ENCODE data around the gene PCDH15. TPM values are rescaled to one million over a fixed set of nuclear protein-coding genes. Genes with fewer than 3 reads are reported as not detected.

The PCDH15 gene
- total RNA-seq, result 9.2 TPM

DNA sequence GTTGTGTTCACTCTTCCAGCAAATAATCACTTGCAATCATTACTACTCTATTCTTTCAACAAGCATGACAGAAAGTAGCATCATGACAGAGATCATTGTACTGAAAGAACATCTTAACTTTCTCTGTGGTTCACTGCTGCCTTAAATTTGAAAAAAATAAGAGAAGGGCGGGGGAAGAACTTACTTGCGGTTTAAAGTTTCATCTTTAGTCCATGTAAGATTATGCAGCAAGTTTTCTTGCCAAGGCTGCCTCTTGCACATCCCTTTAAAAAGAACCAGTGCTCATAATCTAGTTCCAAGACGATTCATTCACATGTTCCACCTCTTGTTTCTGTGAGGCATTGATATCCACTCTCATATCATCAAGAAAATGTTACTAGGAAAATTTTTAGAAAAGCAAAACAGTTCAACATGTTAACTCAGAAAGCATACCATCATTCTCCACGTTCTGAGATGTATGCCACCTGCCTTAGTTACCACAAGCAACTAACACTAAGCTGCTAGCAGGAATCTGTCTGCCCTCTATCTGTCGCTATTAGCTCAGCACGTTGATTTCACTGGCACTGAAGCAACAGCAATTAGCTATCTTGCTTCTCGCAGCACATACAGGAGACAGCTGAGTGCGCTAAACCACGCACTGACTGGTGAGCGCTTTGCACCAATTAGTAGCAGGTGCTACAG lies at the start of gene PCDH15:
TSS of gene PCDH15 (minus strand) at position 491 of the 681 bp plus-strand sequence. CDS start 136,969 bp downstream, outside the sequence.
- peak; percentile 58 for DNase-seq

- DNase-seq, result no peak
These were observed 42.9 kb upstream of the PCDH15 start for GRCh38 chr10:54843932-54844331.

GRCh38 chr10:54843085-54843646 lies 42.1 kb upstream of the PCDH15 start:
- no peak for DNase-seq

- no peak for DNase-seq
These were observed 36.4 kb upstream of the PCDH15 start for GRCh38 chr10:54837479-54837878.

GRCh38 chr10:54833029-54833428 lies 32.0 kb upstream of the PCDH15 start:
- DNase-seq, result no peak

DNA sequence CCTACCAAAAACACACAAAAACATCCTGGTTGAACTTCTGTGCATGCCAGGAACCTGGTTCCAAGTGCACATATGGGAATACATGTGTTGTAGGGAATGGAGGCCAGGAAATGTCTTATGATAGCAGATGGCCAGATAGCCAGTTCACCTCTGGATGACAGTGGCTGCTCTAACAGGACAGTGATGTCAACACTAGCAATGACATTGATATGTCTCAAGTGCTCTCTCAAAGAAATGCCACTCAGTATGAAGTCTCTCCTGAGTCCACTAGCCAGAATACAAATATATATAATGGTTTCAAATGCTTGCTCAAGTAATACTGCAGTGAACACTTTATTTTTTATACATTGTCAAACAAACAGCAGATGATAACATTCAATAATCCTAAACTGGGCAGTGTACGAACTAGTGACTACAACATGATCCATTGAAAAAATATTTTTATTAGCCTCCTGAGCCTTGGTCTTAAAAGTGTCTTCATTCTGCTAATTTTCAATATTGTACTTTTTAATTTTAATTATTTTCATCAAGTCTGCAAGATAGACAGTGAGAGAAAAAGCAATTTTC lies 26.0 kb upstream of the PCDH15 start:
- DNase-seq, result no peak

DNA sequence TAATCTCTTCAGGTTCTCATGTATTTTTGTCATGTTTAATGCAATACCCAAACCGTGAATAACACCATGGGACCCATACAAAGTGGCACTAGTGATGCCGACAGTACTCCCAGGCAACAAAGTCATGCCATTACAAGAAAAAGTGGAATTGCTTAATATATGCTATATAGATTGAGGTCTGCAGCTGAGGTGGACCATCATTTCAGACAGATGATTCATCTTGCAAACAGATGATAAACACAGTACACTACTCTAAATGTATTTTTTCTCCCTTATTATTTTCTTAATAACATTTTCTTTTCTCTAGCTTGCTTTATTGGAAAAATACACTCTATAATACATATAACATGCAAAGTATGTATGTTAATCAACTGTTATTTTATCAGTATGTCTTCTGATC lies 14.6 kb upstream of the PCDH15 start:
- DNase-seq, result no peak

DNA sequence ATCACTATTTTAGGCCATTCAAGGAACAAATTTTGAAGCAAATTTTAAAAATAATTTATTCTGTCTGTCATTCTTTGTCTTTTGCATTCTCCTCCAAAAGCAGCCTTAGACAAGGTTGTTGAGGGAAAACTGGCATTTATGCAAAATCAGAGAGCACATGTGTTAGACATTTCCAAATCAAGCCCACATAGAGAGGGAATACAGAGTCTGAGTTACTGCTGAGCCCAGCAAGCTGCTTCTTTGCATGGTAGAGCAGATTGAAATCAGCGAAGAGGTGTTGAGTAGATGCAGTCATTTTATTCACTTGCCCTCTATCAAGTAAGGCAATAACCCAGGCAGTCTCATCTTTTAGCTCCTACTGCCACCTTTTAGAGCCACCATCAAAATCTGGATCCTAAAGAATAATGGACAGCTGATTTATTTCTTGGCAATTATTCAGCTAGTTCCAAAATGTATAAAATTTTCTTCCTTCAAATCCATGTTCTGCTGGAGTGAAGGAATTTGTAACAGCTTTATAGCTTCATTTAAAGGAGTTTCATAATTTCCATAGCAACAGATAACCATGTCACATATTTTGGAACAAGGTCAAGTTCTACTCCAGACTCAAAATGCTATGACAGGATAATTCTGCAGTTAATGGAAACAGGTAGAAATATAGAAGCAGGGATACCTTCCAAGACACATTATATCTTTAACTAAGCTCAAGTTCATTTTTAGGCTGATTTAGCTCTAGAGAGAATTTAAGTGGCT lies 7.3 kb upstream of the PCDH15 start:
- no peak for DNase-seq

DNA sequence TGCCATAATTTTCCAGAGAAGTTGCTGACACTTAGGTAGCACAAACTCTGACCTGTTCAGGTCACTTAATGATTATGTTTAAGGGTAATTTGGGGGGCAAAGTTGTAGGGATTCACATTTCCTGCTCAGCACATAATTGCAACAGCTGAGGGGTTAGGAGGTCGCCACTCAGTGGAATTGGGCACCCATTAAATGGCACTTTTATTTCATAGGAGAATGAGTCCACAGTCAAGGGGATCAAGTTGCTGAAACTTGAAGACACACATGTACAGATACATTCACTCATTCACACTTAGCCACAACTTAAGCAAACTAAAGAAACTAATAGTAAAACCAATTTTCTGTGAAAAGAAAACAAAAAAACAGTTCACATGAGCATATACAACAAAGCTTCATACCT lies 1.5 kb downstream of the PCDH15 start:
- no peak for DNase-seq

- DNase-seq, result no peak
These were observed 3.3 kb downstream of the PCDH15 start for GRCh38 chr10:54797636-54798321.

GRCh38 chr10:54796881-54797280 lies 4.2 kb downstream of the PCDH15 start:
- no peak for DNase-seq

GRCh38 chr10:54776622-54777021 lies 24.4 kb downstream of the PCDH15 start:
- DNase-seq, result no peak

GRCh38 chr10:54772468-54773122 lies 28.4 kb downstream of the PCDH15 start:
- DNase-seq, result no peak

- no peak for DNase-seq
These were observed 32.0 kb downstream of the PCDH15 start for GRCh38 chr10:54769051-54769450.

GRCh38 chr10:54758791-54759190 lies 42.2 kb downstream of the PCDH15 start:
- DNase-seq, result no peak

- DNase-seq, result no peak
These were observed 51.4 kb downstream of the PCDH15 start for GRCh38 chr10:54749623-54750022.

- no peak for DNase-seq
These were observed 55.6 kb downstream of the PCDH15 start for GRCh38 chr10:54745436-54745835.

- no peak for DNase-seq
These were observed 58.6 kb downstream of the PCDH15 start for GRCh38 chr10:54742416-54742815.

DNA sequence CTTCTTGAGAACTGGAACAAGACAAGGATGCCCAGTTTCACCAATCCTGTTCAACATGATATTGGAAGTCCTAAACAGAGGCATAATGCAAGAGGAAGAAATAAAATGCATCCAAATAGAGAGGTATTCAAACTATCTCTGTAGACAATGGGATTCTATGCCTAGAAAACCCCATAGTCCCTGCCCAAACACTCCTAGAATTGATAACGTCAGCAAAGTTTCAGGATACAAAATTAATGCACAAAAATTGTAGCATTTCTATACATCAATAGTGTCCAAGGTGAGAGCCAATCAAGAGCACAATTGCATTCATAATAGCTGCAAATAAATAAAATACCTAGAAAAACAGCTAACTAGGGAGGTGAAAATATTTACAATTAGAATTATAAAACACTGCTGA lies 72.5 kb downstream of the PCDH15 start:
- no peak for DNase-seq

GRCh38 chr10:54722075-54722474 lies 79.0 kb downstream of the PCDH15 start:
- no peak for DNase-seq

GRCh38 chr10:54710918-54711317 lies 90.1 kb downstream of the PCDH15 start:
- DNase-seq, result no peak

DNA sequence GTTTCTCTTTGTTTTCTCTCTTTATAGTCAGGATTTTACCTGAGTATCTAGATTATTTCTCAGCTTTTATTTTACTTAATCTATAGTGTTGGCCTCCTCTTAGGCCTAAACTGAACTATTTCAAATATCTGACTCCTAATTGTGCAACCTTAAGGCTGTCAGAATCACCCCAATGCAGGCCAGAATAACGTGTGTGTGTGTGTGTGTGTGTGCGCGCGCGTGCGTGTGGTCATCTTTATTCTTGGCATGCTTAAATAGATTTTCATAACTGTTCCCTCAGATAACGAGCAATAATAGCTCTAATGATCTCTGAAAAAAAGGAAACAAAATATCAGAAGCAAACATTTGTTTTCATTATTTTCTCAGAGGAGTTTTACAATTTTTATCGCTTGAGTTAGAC lies 92.4 kb downstream of the PCDH15 start:
- no peak for DNase-seq
